Glutamatergic neuron (in vitro differentiated cells): Measurements from ENCODE around the gene E2F7. TPM values are rescaled to one million over a fixed set of nuclear protein-coding genes. Genes with fewer than 3 reads are reported as not detected.

ENCODE experiments used
- DNase-seq: peaks from one replicate; pipeline ENCODE4 v3.0.0; 2022
- H3K27ac Mint-ChIP-seq: one replicate; pipeline ENCODE4 v1.8.0; 2020; ENCODE audit warnings: mild to moderate bottlenecking, mixed read lengths, inconsistent platforms; ENCODE audit not compliant: unreplicated experiment
- H3K27me3 Mint-ChIP-seq: one replicate; pipeline ENCODE4 v1.8.0; 2020; ENCODE audit warnings: mild to moderate bottlenecking, moderate library complexity, mixed read lengths, inconsistent platforms; ENCODE audit not compliant: unreplicated experiment
- H3K36me3 Mint-ChIP-seq: one replicate; pipeline ENCODE4 v1.8.0; 2020; ENCODE audit warnings: mild to moderate bottlenecking, mixed read lengths, inconsistent platforms; ENCODE audit not compliant: unreplicated experiment
- H3K4me1 Mint-ChIP-seq: one replicate; pipeline ENCODE4 v1.8.0; 2020; ENCODE audit warnings: mild to moderate bottlenecking, low read depth, mixed read lengths, inconsistent platforms; ENCODE audit not compliant: unreplicated experiment
- H3K4me3 Mint-ChIP-seq: one replicate; pipeline ENCODE4 v1.8.0; 2020; ENCODE audit warnings: mild to moderate bottlenecking, mixed read lengths, inconsistent platforms; ENCODE audit not compliant: unreplicated experiment
- H3K9me3 Mint-ChIP-seq: one replicate; pipeline ENCODE4 v1.8.0; 2020; ENCODE audit warnings: mild to moderate bottlenecking, moderate library complexity, mixed read lengths, inconsistent platforms; ENCODE audit not compliant: unreplicated experiment
- CTCF ChIP-seq: fragments of 200-600 bp; sonication (generic); IDR thresholded peaks from one replicate; pipeline ENCODE4 v1.5.0; 2021; ENCODE audit not compliant: partially characterized antibody, unreplicated experiment
- total RNA-seq: library from RNA; stranded (reverse); fragmentation: NEBNext Ultra II Directional; extraction: Animal tissue kit (Norgen Biotek cat#: 25700); gene quantifications from one replicate; pipeline ENCODE4 v1.2.1, GENCODE V29; 2021; ENCODE audit not compliant: unreplicated experiment

E2F7 gene
- total RNA-seq, 1 donor from 2014 or later = 4.2 TPM

- H3K27ac Mint-ChIP-seq = no peak overlapping the region
- no peak for DNase-seq
Measured at GRCh38 chr12:77035226-77035625, 30.1 kb downstream of the E2F7 start.

GRCh38 chr12:77033658-77034536 is 31.5 kb downstream of the E2F7 start:
- DNase-seq = no peak
- TF ChIP-seq CTCF = no peak
- Mint-ChIP-seq H3K4me1 (peaks cover 10% of the 10 kb centered on the region), H3K36me3 (no peaks in the 10 kb centered on the region), H3K4me3 (no peak overlapping the region), H3K27ac (no peak overlapping the region), H3K27me3 (no peaks in the 10 kb centered on the region), H3K9me3 (peaks cover 2% of the 10 kb centered on the region)

More at GRCh38 chr12:77035226-77035625, 30.1 kb downstream of the E2F7 start:
- no peaks in the 10 kb centered on the region for H3K27me3 Mint-ChIP-seq
- no peak for TF ChIP-seq CTCF
- H3K4me1 Mint-ChIP-seq = peaks cover 10% of the 10 kb centered on the region
- no peaks in the 10 kb centered on the region for H3K36me3 Mint-ChIP-seq
- peaks cover 2% of the 10 kb centered on the region for H3K9me3 Mint-ChIP-seq
- H3K4me3 Mint-ChIP-seq = no peak overlapping the region

GRCh38 chr12:77032406-77032805 is 33.0 kb downstream of the E2F7 start:
- no peak for DNase-seq
- Mint-ChIP-seq H3K27me3 (no peaks in the 10 kb centered on the region), H3K9me3 (peaks cover 2% of the 10 kb centered on the region), H3K4me1 (peaks cover 10% of the 10 kb centered on the region), H3K27ac (no peak overlapping the region), H3K4me3 (no peak overlapping the region), H3K36me3 (no peaks in the 10 kb centered on the region)
- no peak for TF ChIP-seq CTCF

- TF ChIP-seq CTCF = no peak
- H3K27ac Mint-ChIP-seq = no peak overlapping the region
- no peak for DNase-seq
- peaks cover 2% of the 10 kb centered on the region for H3K9me3 Mint-ChIP-seq
- H3K4me3 Mint-ChIP-seq = no peak overlapping the region
- no peaks in the 10 kb centered on the region for H3K36me3 Mint-ChIP-seq
- peaks cover 10% of the 10 kb centered on the region for H3K4me1 Mint-ChIP-seq
- H3K27me3 Mint-ChIP-seq = no peaks in the 10 kb centered on the region
Measured at GRCh38 chr12:77031745-77032144, 33.6 kb downstream of the E2F7 start.

- H3K27ac Mint-ChIP-seq = peak overlapping the region; percentile 18
- peaks cover 8% of the 10 kb centered on the region for H3K4me1 Mint-ChIP-seq
- H3K27me3 Mint-ChIP-seq = no peaks in the 10 kb centered on the region
- H3K36me3 Mint-ChIP-seq = no peaks in the 10 kb centered on the region
- no peak overlapping the region for H3K4me3 Mint-ChIP-seq
- H3K9me3 Mint-ChIP-seq = no peaks in the 10 kb centered on the region
- TF ChIP-seq CTCF = no peak
- no peak for DNase-seq
Measured at GRCh38 chr12:77025782-77026314, 39.5 kb downstream of the E2F7 start.
